GM23338 (cell line): ENCODE data around the gene DENND2C. TPM values are rescaled to one million over a fixed set of nuclear protein-coding genes. Genes with fewer than 3 reads are reported as not detected.

Experiments
- ATAC-seq: fragments of 200-7000 bp; cut with Tn5 transposase; 3 replicates; pipeline ENCODE4 v1.9.1; 2020
- DNase-seq: peaks from one replicate; pipeline ENCODE4 v3.0.0-alpha.2; 2015; ENCODE audit warnings: low spot score
- H2AFZ ChIP-seq: fragments of 200-600 bp; sonication (generic); 2 replicates; pipeline ENCODE4 v1.8.0; 2016; ENCODE audit warnings: antibody characterized with exemption, mild to moderate bottlenecking, moderate library complexity
- H3F3A ChIP-seq: fragments of 200-600 bp; sonication (generic); replicated peaks from 2 replicates; pipeline ENCODE4 v1.8.0; 2017; ENCODE audit warnings: antibody characterized with exemption, mixed run types, low read depth
- H3K27ac ChIP-seq: fragments of 200-600 bp; sonication (generic); 2 replicates; pipeline ENCODE4 v1.6.1; 2016; ENCODE audit warnings: low read depth
- H3K27me3 ChIP-seq: fragments of 200-600 bp; sonication (generic); 2 replicates; pipeline ENCODE4 v1.8.0; 2016; ENCODE audit warnings: mild to moderate bottlenecking, mixed run types, moderate library complexity; ENCODE audit not compliant: insufficient read depth
- H3K36me3 ChIP-seq: fragments of 200-600 bp; sonication (generic); 2 replicates; pipeline ENCODE4 v1.8.0; 2016; ENCODE audit warnings: mild to moderate bottlenecking; ENCODE audit not compliant: insufficient read depth
- H3K4me1 ChIP-seq: fragments of 200-600 bp; sonication (generic); 2 replicates; pipeline ENCODE4 v1.8.0; 2016; ENCODE audit warnings: mild to moderate bottlenecking, moderate library complexity; ENCODE audit not compliant: insufficient read depth
- H3K4me2 ChIP-seq: fragments of 200-600 bp; sonication (generic); 2 replicates; pipeline ENCODE4 v1.7.1; 2017; ENCODE audit warnings: mixed run types
- H3K4me3 ChIP-seq: fragments of 200-600 bp; sonication (generic); 2 replicates; pipeline ENCODE4 v1.6.1; 2016; ENCODE audit warnings: mixed run types
- H3K79me2 ChIP-seq: fragments of 200-600 bp; sonication (generic); replicated peaks from 2 replicates; pipeline ENCODE4 v1.8.0; 2017; ENCODE audit warnings: mild to moderate bottlenecking; ENCODE audit not compliant: insufficient read depth
- H3K9me2 ChIP-seq: fragments of 200-600 bp; sonication (generic); 2 replicates; pipeline ENCODE4 v1.8.0; 2017; ENCODE audit not compliant: insufficient read depth
- H4K20me1 ChIP-seq: fragments of 200-600 bp; sonication (generic); replicated peaks from 2 replicates; pipeline ENCODE4 v1.8.0; 2017; ENCODE audit warnings: mild to moderate bottlenecking; ENCODE audit not compliant: insufficient read depth
- H3K27ac Mint-ChIP-seq: 2 replicates; pipeline ENCODE4 v1.8.0; 2020; ENCODE audit warnings: inconsistent platforms, mild to moderate bottlenecking, moderate library complexity, mixed read lengths
- H3K27me3 Mint-ChIP-seq: 3 replicates; pipeline ENCODE4 v1.8.0; 2022; ENCODE audit warnings: low read depth, mild to moderate bottlenecking, moderate library complexity, mixed read lengths, inconsistent platforms; ENCODE audit not compliant: insufficient read depth, poor library complexity
- H3K36me3 Mint-ChIP-seq: 3 replicates; pipeline ENCODE4 v1.8.0; 2021; ENCODE audit warnings: low read depth, mild to moderate bottlenecking, inconsistent platforms, moderate library complexity, mixed read lengths
- H3K4me1 Mint-ChIP-seq: 3 replicates; pipeline ENCODE4 v1.8.0; 2020; ENCODE audit warnings: mild to moderate bottlenecking, inconsistent platforms, mixed read lengths
- H3K4me3 Mint-ChIP-seq: 3 replicates; pipeline ENCODE4 v1.8.0; 2021; ENCODE audit warnings: moderate library complexity, mild to moderate bottlenecking, inconsistent platforms, mixed read lengths
- H3K9me3 Mint-ChIP-seq: 3 replicates; pipeline ENCODE4 v1.8.0; 2020; ENCODE audit warnings: moderate library complexity, mild to moderate bottlenecking, inconsistent platforms, mixed read lengths
- CREB1 ChIP-seq: fragments of 250-450 bp; sonication (Bioruptor Pico); IDR thresholded peaks from 2 replicates; pipeline ENCODE4 v1.5.0; 2020; ENCODE audit warnings: low read depth, mild to moderate bottlenecking, moderate library complexity
- EZH2 ChIP-seq: fragments of 200-600 bp; sonication (generic); IDR thresholded peaks from one replicate; pipeline ENCODE4 v1.8.0; 2017; ENCODE audit warnings: antibody characterized with exemption, mild to moderate bottlenecking, low read depth; ENCODE audit not compliant: unreplicated experiment
- EZH2phosphoT487 ChIP-seq: fragments of 200-600 bp; sonication (generic); IDR thresholded peaks from one replicate; pipeline ENCODE4 v1.8.1; 2018; ENCODE audit warnings: antibody characterized with exemption; ENCODE audit not compliant: unreplicated experiment
- JUNB ChIP-seq: IDR thresholded peaks from one replicate; pipeline ENCODE4 v1.6.1; 2016; ENCODE audit warnings: antibody characterized with exemption; ENCODE audit not compliant: unreplicated experiment
- NANOG ChIP-seq: IDR thresholded peaks from 2 replicates; pipeline ENCODE4 v1.6.1; 2016; ENCODE audit warnings: antibody characterized with exemption, borderline replicate concordance
- POLR2AphosphoS5 ChIP-seq: IDR thresholded peaks from 2 replicates; pipeline ENCODE4 v1.6.1; 2016; ENCODE audit warnings: antibody characterized with exemption, low read depth
- STAT1 ChIP-seq: IDR thresholded peaks from one replicate; pipeline ENCODE4 v1.6.1; 2016; ENCODE audit warnings: antibody characterized with exemption; ENCODE audit not compliant: unreplicated experiment
- ZNF114 ChIP-seq: fragments of 250-450 bp; sonication (Bioruptor Pico); IDR thresholded peaks from 2 replicates; pipeline ENCODE4 v1.5.0; 2020; ENCODE audit warnings: mild to moderate bottlenecking, moderate library complexity
- ZNF331 ChIP-seq: fragments of 250-450 bp; sonication (Bioruptor Pico); IDR thresholded peaks from 2 replicates; pipeline ENCODE4 v1.5.0; 2020; ENCODE audit warnings: low read depth, mild to moderate bottlenecking, moderate library complexity
- polyA plus RNA-seq: library from polyadenylated mRNA; unstranded; fragments of >200 nt; fragmentation: Nextera tagmentation; extraction: Ambion mirVana; gene quantifications from 2 replicates; pipeline ENCODE4 v1.2.1, GENCODE V29; 2016
- total RNA-seq: library from RNA; depleted of rRNA; stranded (reverse); fragments of >200 nt; shearing (Covaris generic); gene quantifications from 2 replicates; pipeline ENCODE4 v1.2.3, GENCODE V29; 2014
- TF ChIP-seq, protein P1 (sequence below): IDR thresholded peaks from 2 replicates; pipeline ENCODE4 v1.6.1; 2016; ENCODE audit warnings: antibody characterized with exemption
- TF ChIP-seq, protein P2 (sequence below): fragments of 250-450 bp; sonication (Bioruptor Pico); IDR thresholded peaks from 2 replicates; pipeline ENCODE4 v1.5.0; 2020; ENCODE audit warnings: mild to moderate bottlenecking, moderate library complexity
- TF ChIP-seq, protein P3 (sequence below): IDR thresholded peaks from one replicate; pipeline ENCODE4 v1.6.1; 2018; ENCODE audit warnings: antibody characterized with exemption; ENCODE audit not compliant: unreplicated experiment

DENND2C gene
- total and polyA plus RNA-seq, 2 experiments from 2014 or later, result 4.1 to 7.0 TPM

DNA sequence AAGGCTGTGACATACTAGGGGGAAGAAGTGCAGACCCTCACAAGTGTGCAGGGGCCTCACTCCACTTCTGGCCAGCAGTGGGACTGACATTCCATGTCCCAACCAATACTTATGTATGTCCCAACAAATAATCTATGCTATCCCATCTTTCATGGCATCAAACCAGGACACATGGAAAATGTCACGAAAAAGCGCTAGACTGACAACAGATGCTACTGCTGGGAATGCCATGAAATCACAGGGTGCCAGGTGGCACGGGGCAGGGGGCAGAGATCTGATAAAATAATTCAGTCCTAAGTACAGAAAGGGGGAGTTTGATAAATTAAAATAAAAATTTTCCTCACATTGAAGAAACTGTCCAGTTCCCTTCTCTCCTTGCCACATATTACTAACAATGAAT lies 60.8 kb downstream of the DENND2C start (continued):
- TF ChIP-seq ZNF331 (CRISPR knock-in tag) (no peak), NANOG (no peak)
- TF ChIP-seq, protein P1, sequence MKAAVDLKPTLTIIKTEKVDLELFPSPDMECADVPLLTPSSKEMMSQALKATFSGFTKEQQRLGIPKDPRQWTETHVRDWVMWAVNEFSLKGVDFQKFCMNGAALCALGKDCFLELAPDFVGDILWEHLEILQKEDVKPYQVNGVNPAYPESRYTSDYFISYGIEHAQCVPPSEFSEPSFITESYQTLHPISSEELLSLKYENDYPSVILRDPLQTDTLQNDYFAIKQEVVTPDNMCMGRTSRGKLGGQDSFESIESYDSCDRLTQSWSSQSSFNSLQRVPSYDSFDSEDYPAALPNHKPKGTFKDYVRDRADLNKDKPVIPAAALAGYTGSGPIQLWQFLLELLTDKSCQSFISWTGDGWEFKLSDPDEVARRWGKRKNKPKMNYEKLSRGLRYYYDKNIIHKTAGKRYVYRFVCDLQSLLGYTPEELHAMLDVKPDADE, result no peak

DNA sequence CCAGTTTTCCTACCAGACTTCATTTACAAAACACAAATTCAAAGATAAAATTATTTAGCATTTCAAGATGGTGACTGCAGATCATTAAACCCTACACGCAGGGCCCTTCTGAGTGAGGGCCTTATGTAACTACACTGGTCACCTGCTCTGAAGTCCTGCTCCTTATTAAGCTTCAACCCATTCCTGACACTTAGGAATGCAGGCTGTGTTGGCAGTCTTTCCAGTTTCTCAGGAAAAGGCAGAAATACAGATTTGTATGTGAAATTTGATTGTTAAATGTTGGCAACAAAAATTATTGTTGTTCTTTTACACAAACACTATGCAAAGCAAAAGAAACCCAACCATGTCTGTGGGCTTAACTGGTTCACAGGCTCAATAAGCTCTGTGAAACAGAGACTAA lies 62.6 kb downstream of the DENND2C start:
- no peaks in the 10 kb centered on the region for H3F3A ChIP-seq
- no peaks in the 10 kb centered on the region for H3K9me2 ChIP-seq
- H3K4me1 ChIP-seq, result no peaks in the 10 kb centered on the region
- H3K27ac Mint-ChIP-seq, result no peak overlapping the region; the same call in 1 of the 2 replicates
- H3K4me1 Mint-ChIP-seq, result no peaks in the 10 kb centered on the region
- no peaks in the 10 kb centered on the region for H3K27me3 Mint-ChIP-seq
- DNase-seq, result no peak
- H2AFZ ChIP-seq, result no peak overlapping the region
- H3K27ac ChIP-seq, result no peak overlapping the region
- no peak overlapping the region for H3K4me2 ChIP-seq
- H4K20me1 ChIP-seq, result no peaks in the 10 kb centered on the region
- no peaks in the 10 kb centered on the region for H3K36me3 Mint-ChIP-seq
- H3K4me3 ChIP-seq, result no peak overlapping the region
- H3K36me3 ChIP-seq, result no peaks in the 10 kb centered on the region; the same call in 1 of the 2 replicates
- no peak overlapping the region for H3K4me3 Mint-ChIP-seq
- no peaks in the 10 kb centered on the region for H3K9me3 Mint-ChIP-seq
- no peaks in the 10 kb centered on the region for H3K27me3 ChIP-seq
- no peak for ATAC-seq
- H3K79me2 ChIP-seq, result no peaks in the 10 kb centered on the region
- TF ChIP-seq POLR2AphosphoS5 (no peak), EZH2 (no peak), ZNF114 (CRISPR knock-in tag) (no peak), JUNB (no peak), CREB1 (CRISPR knock-in tag) (no peak), ZNF331 (CRISPR knock-in tag) (no peak), NANOG (no peak), STAT1 (no peak), EZH2phosphoT487 (no peak)
- TF ChIP-seq, protein P2, sequence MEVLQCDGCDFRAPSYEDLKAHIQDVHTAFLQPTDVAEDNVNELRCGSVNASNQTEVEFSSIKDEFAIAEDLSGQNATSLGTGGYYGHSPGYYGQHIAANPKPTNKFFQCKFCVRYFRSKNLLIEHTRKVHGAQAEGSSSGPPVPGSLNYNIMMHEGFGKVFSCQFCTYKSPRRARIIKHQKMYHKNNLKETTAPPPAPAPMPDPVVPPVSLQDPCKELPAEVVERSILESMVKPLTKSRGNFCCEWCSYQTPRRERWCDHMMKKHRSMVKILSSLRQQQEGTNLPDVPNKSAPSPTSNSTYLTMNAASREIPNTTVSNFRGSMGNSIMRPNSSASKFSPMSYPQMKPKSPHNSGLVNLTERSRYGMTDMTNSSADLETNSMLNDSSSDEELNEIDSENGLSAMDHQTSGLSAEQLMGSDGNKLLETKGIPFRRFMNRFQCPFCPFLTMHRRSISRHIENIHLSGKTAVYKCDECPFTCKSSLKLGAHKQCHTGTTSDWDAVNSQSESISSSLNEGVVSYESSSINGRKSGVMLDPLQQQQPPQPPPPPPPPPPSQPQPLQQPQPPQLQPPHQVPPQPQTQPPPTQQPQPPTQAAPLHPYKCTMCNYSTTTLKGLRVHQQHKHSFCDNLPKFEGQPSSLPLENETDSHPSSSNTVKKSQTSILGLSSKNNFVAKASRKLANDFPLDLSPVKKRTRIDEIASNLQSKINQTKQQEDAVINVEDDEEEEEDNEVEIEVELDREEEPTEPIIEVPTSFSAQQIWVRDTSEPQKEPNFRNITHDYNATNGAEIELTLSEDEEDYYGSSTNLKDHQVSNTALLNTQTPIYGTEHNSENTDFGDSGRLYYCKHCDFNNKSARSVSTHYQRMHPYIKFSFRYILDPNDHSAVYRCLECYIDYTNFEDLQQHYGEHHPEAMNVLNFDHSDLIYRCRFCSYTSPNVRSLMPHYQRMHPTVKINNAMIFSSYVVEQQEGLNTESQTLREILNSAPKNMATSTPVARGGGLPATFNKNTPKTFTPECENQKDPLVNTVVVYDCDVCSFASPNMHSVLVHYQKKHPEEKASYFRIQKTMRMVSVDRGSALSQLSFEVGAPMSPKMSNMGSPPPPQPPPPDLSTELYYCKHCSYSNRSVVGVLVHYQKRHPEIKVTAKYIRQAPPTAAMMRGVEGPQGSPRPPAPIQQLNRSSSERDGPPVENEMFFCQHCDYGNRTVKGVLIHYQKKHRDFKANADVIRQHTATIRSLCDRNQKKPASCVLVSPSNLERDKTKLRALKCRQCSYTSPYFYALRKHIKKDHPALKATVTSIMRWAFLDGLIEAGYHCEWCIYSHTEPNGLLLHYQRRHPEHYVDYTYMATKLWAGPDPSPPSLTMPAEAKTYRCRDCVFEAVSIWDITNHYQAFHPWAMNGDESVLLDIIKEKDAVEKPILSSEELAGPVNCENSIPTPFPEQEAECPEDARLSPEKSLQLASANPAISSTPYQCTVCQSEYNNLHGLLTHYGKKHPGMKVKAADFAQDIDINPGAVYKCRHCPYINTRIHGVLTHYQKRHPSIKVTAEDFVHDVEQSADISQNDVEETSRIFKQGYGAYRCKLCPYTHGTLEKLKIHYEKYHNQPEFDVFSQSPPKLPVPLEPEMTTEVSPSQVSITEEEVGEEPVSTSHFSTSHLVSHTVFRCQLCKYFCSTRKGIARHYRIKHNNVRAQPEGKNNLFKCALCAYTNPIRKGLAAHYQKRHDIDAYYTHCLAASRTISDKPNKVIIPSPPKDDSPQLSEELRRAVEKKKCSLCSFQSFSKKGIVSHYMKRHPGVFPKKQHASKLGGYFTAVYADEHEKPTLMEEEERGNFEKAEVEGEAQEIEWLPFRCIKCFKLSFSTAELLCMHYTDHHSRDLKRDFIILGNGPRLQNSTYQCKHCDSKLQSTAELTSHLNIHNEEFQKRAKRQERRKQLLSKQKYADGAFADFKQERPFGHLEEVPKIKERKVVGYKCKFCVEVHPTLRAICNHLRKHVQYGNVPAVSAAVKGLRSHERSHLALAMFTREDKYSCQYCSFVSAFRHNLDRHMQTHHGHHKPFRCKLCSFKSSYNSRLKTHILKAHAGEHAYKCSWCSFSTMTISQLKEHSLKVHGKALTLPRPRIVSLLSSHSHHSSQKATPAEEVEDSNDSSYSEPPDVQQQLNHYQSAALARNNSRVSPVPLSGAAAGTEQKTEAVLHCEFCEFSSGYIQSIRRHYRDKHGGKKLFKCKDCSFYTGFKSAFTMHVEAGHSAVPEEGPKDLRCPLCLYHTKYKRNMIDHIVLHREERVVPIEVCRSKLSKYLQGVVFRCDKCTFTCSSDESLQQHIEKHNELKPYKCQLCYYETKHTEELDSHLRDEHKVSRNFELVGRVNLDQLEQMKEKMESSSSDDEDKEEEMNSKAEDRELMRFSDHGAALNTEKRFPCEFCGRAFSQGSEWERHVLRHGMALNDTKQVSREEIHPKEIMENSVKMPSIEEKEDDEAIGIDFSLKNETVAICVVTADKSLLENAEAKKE (CRISPR knock-in tag), result no peak
- TF ChIP-seq, protein P3, sequence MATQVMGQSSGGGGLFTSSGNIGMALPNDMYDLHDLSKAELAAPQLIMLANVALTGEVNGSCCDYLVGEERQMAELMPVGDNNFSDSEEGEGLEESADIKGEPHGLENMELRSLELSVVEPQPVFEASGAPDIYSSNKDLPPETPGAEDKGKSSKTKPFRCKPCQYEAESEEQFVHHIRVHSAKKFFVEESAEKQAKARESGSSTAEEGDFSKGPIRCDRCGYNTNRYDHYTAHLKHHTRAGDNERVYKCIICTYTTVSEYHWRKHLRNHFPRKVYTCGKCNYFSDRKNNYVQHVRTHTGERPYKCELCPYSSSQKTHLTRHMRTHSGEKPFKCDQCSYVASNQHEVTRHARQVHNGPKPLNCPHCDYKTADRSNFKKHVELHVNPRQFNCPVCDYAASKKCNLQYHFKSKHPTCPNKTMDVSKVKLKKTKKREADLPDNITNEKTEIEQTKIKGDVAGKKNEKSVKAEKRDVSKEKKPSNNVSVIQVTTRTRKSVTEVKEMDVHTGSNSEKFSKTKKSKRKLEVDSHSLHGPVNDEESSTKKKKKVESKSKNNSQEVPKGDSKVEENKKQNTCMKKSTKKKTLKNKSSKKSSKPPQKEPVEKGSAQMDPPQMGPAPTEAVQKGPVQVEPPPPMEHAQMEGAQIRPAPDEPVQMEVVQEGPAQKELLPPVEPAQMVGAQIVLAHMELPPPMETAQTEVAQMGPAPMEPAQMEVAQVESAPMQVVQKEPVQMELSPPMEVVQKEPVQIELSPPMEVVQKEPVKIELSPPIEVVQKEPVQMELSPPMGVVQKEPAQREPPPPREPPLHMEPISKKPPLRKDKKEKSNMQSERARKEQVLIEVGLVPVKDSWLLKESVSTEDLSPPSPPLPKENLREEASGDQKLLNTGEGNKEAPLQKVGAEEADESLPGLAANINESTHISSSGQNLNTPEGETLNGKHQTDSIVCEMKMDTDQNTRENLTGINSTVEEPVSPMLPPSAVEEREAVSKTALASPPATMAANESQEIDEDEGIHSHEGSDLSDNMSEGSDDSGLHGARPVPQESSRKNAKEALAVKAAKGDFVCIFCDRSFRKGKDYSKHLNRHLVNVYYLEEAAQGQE, result no peak
- TF ChIP-seq, protein P1, result no peak
